ENCODE measurements around the gene GAB2.
"Not testable (repeated sequence)": the region's sequence is repeated elsewhere in the genome, so short reads cannot be mapped to it uniquely, and the experiment has no call there.

- not testable (repeated sequence) for TF ChIP-seq CTCF, EP300 (IDR thresholded peaks at IDR 0.05)
Observed at GRCh38 chr11:78233046-78233445, 184.6 kb downstream of the GAB2 start.
